Measurements from ENCODE around the gene UBR4. TPM values are rescaled to one million over a fixed set of nuclear protein-coding genes. Genes with fewer than 3 reads are reported as not detected.

Gene UBR4
- total and polyA plus RNA-seq, 2 of the 8 experiments (the other 6 are each of a cell fraction or from before 2014, with no cell fraction given), result 139 to 152 TPM

GRCh38 chr1:19081218-19081893 is 128.7 kb downstream of the UBR4 start:
- FAIRE-seq, result no peak
- Histone ChIP-seq H3K4ac (replicated peaks; ENCODE audit: insufficient read length, low read depth, low read length) (no peak overlapping the region), H3K9me3 (ENCODE audit: insufficient read depth in 2 of 2, low read depth in 1 of 2, low read length in 1 of 2) (no peaks in the 10 kb centered on the region), H3K27ac (ENCODE audit: low read depth, low read length) (no peak overlapping the region), H4K5ac (ENCODE audit: insufficient read length, low read depth, low read length) (no peak overlapping the region), H2BK5ac (ENCODE audit: low read depth, low read length) (no peak overlapping the region), H2AFZ (ENCODE audit: low read length) (no peak overlapping the region), H3K36me3 (ENCODE audit: control insufficient read depth in 2 of 4, insufficient read depth in 4 of 4, low read length in 3 of 4) (peaks cover 57 to 95% (median 88%) of the 10 kb centered on the region in 4 experiments), H2AK5ac (ENCODE audit: low read depth, low read length) (no peak overlapping the region), H2BK20ac (ENCODE audit: low read length) (no peak overlapping the region), H3K4me1 (replicated peaks in 1 of 4; ENCODE audit: control insufficient read depth in 3 of 4, insufficient read depth in 4 of 4, low read length in 3 of 4) (no peaks in the 10 kb centered on the region), H4K20me1 (replicated peaks in 1 of 2; ENCODE audit: control insufficient read depth in 1 of 2, insufficient read depth in 2 of 2, low read length in 2 of 2) (peaks cover 1 to 2% of the 10 kb centered on the region in 2 experiments), H4K91ac (replicated peaks; ENCODE audit: insufficient read length, low read length) (no peak overlapping the region), H3K4me2 (ENCODE audit: insufficient read depth in 1 of 2, low read depth in 2 of 2, low read length in 2 of 2) (no peak overlapping the region), H3K14ac (ENCODE audit: insufficient read length) (no peak overlapping the region), H3K9ac (replicated peaks in 1 of 4; ENCODE audit: extremely low read depth in 1 of 4, low read depth in 3 of 4, low read length in 3 of 4) (no peak overlapping the region), H2BK12ac (ENCODE audit: low read depth, low read length) (no peak overlapping the region), H3K23ac (ENCODE audit: insufficient read length) (no peak overlapping the region), H3K27me3 (replicated peaks in 1 of 4; ENCODE audit: control insufficient read depth in 3 of 4, extremely low read depth in 1 of 4, insufficient read depth in 3 of 4, low read length in 3 of 4) (no peaks in the 10 kb centered on the region), H2BK15ac (ENCODE audit: low read length) (no peak overlapping the region), H3K79me2 (ENCODE audit: control insufficient read depth in 1 of 2, insufficient read depth in 2 of 2, low read length in 2 of 2) (no peaks in the 10 kb centered on the region), H4K8ac (ENCODE audit: extremely low read depth, insufficient read depth, low read length) (no peak overlapping the region), H3K18ac (ENCODE audit: extremely low read depth, low read length) (no peak overlapping the region), H3K79me1 (ENCODE audit: low read depth, low read length) (no peaks in the 10 kb centered on the region), H3K23me2 (ENCODE audit: low read depth, low read length) (no peaks in the 10 kb centered on the region), H3K4me3 (ENCODE audit: extremely low read depth in 1 of 4, insufficient read depth in 2 of 4, low read depth in 3 of 4, low read length in 4 of 4) (no peak overlapping the region), H3K56ac (replicated peaks; ENCODE audit: insufficient read length, low read depth, low read length) (no peak overlapping the region), H2BK120ac (replicated peaks; ENCODE audit: low read depth, low read length) (no peak overlapping the region)
- CTCF ChIA-PET (ENCODE audit: partially characterized antibody), result interaction anchor here (0.5 to 2.7 kb wide), 4 partner anchors 10 to 196 kb away, joined by 3 to 8 read pairs (median 5); no protein-coding TSS in a partner anchor
- no peak for DNase-seq (ENCODE audit: low read depth in 1 of 2, low spot score in 2 of 2)
- POLR2A ChIA-PET (ENCODE audit: partially characterized antibody), result interaction anchor here (0.7 kb wide), 1 partner anchor 9 kb away, joined by 3 read pairs; no protein-coding TSS in a partner anchor
- WGBS, 2 experiments (ENCODE audit: extremely low coverage in 1 of 2, insufficient coverage in 1 of 2, insufficient read length in 1 of 2, insufficient replicate concordance in 2 of 2, low coverage in 1 of 2, low lambda C conversion rate in 2 of 2, missing lambda C conversion rate in 1 of 2), result 97% methylated on average over 21 of the region's 21 CpGs; no CpG with 5 or more reads in 1 of the 2 experiments
- no peak for TF ChIP-seq NRF1 (IDR thresholded peaks at IDR 0.05; ENCODE audit: low read depth, low read length)
- no peak for TF ChIP-seq TCF12 (IDR thresholded peaks at IDR 0.05; ENCODE audit: low read depth, low read length)
- no peak for TF ChIP-seq ASH2L (IDR thresholded peaks at IDR 0.05; ENCODE audit: low read length)
- TF ChIP-seq KDM4A (IDR thresholded peaks at IDR 0.05; ENCODE audit: low read depth, low read length, severe bottlenecking), result no peak
- TF ChIP-seq EGR1 (IDR thresholded peaks at IDR 0.05; ENCODE audit: borderline replicate concordance, low read depth, low read length), result no peak
- no peak for TF ChIP-seq TBP (IDR thresholded peaks at IDR 0.05; ENCODE audit: low read depth, low read length)
- no peak for TF ChIP-seq BRCA1 (IDR thresholded peaks at IDR 0.05; ENCODE audit: low read depth, low read length)
- no peak for TF ChIP-seq BACH1 (IDR thresholded peaks at IDR 0.05; ENCODE audit: low read length)
- no peak for TF ChIP-seq SP4 (IDR thresholded peaks at IDR 0.05; ENCODE audit: low read length)
- TF ChIP-seq TAF1 (IDR thresholded peaks at IDR 0.05; ENCODE audit: low read depth, low read length), result no peak
- TF ChIP-seq CBX5 (IDR thresholded peaks at IDR 0.05; ENCODE audit: low read depth, low read length), result no peak
- no peak for TF ChIP-seq SP1 (IDR thresholded peaks at IDR 0.05; ENCODE audit: low read depth, low read length)
- no peak for TF ChIP-seq HDAC6 (IDR thresholded peaks at IDR 0.05; ENCODE audit: low read depth, low read length)
- no peak for TF ChIP-seq RNF2 (IDR thresholded peaks at IDR 0.05; ENCODE audit: borderline replicate concordance, low read depth, low read length, missing control alignments, poor library complexity, severe bottlenecking)
